Muscle layer of duodenum (tissue), 2 donors: ENCODE measurements around the gene TPPP2.
"Not testable (repeated sequence)": the region's sequence is repeated elsewhere in the genome, so short reads cannot be mapped to it uniquely, and the experiment has no call there.

Experiments used
- H3K27ac ChIP-seq: one replicate; pipeline ENCODE4 v1.7.0; 2013; ENCODE audit warnings: mild to moderate bottlenecking, low read length
- H3K27me3 ChIP-seq: one replicate; pipeline ENCODE4 v1.7.0; 2013; ENCODE audit warnings: low read depth, mild to moderate bottlenecking, control low read depth, low read length
- H3K36me3 ChIP-seq, 2 donors: one replicate each; pipeline ENCODE4 v1.7.0; 2013; ENCODE audit warnings: low read length in 2 of 2, control low read depth in 1 of 2, mild to moderate bottlenecking in 1 of 2; ENCODE audit not compliant: insufficient read depth in 2 of 2, control insufficient read depth in 1 of 2
- H3K4me1 ChIP-seq, 2 donors: one replicate each; pipeline ENCODE4 v1.7.0; 2013; ENCODE audit warnings: low read length in 2 of 2, mild to moderate bottlenecking in 2 of 2, control low read depth in 1 of 2, moderate library complexity in 1 of 2; ENCODE audit not compliant: insufficient read depth in 2 of 2, control insufficient read depth in 1 of 2
- H3K4me3 ChIP-seq, 2 donors: one replicate each; pipeline ENCODE4 v1.7.0; 2013; ENCODE audit warnings: low read length in 2 of 2, low read depth in 1 of 2, mild to moderate bottlenecking in 1 of 2
- H3K9me3 ChIP-seq, 2 donors: one replicate each; pipeline ENCODE4 v1.7.0; 2013; ENCODE audit warnings: low read length in 2 of 2, control low read depth in 1 of 2, mild to moderate bottlenecking in 1 of 2; ENCODE audit not compliant: control insufficient read depth in 1 of 2
- donor health status: healthy.

Gene TPPP2

DNA sequence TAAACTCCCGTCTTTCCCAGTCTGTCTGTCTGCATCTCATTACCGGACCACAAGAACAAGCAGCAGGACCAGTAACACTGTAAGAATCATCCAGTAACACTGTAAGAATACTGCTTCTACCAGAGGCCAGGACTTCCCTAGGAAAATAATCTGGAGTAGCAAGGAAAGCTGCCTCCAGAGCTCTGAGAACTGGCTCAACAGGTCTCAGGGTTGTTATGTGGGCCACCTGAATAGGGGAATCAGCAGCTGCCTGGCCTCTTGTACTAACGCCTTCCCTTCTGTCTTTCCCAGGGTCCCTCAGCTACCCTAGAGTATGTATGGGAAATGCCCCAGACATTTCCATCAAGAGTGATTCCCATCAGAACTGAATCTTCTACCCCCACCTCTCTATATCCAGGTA, 31.9 kb upstream of the TPPP2 start:
- no peaks in the 10 kb centered on the region for H3K9me3 ChIP-seq
- no peaks in the 10 kb centered on the region for H3K4me1 ChIP-seq
- no peaks in the 10 kb centered on the region for H3K27me3 ChIP-seq
- peaks cover 31 to 40% of the 10 kb centered on the region in 2 donors for H3K36me3 ChIP-seq
- H3K4me3 ChIP-seq = no peak overlapping the region
- no peak overlapping the region for H3K27ac ChIP-seq

DNA sequence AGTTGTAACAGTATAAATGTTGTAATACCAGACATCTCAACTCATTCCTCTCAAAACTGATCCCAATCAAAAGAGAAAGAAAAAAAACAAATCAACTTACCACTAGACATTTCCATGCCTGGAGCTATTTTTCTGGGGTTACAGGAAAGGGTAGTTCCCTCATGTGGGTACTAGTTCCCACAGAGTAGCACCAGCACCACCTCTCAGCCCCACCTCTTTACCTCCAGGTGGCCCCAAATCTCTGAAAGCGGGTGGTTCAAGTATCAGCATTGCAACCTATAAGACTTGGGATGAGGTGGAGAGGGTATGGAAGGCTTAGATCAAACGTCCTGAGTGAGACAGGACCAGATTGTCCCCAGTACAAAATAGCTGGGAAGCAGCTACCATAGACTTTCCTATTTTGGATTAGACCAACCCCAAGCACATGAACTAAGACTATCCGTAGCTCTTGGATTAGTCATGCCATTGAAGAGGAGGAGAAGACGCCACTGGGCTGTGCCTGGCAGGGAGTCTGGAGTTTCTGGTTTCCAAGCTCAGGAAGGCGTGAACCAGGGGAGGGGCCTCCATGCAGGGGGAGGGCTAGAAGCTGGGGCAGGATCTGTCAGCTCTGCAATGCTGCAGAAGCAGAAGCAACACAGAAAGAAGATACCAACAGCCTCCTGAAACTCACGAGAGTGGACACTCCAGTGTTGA, 31.2 kb upstream of the TPPP2 start, which contains the start of gene SLC39A2:
Gene SLC39A2 (plus strand): TSS at position 620 of the 693 bp plus-strand sequence. CDS start 154 bp downstream, outside the sequence.
- Histone ChIP-seq H3K27me3 (no peaks in the 10 kb centered on the region), H3K9me3 (no peaks in the 10 kb centered on the region), H3K27ac (no peak within 1 kb of the TSS), H3K4me3 (no peak within 1 kb of the TSS), H3K4me1 (no peaks in the 10 kb centered on the region), H3K36me3 (peaks cover 29 to 33% of the 10 kb centered on the region in 2 donors)

DNA sequence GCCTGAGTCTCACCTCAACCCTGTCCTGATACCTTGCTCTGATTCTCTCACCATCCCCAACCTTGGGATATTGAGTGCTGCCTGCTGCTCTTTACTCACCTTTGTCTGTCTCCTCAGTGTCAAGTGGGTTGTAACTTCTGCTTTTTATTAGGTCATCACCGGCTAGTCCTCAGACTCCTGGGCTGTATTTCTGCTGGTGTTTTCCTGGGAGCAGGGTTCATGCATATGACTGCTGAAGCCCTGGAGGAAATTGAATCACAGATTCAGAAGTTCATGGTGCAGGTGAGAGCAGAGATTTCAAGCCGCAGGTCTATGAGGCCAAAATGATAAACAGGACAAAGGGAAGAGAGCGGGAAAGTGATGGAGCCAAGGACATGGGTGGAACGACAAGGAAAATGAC, 30.4 kb upstream of the TPPP2 start:
- Histone ChIP-seq H3K36me3 (peaks cover 21 to 25% of the 10 kb centered on the region in 2 donors), H3K4me3 (no peak overlapping the region), H3K27ac (no peak overlapping the region), H3K4me1 (no peaks in the 10 kb centered on the region), H3K9me3 (no peaks in the 10 kb centered on the region), H3K27me3 (no peaks in the 10 kb centered on the region)

DNA sequence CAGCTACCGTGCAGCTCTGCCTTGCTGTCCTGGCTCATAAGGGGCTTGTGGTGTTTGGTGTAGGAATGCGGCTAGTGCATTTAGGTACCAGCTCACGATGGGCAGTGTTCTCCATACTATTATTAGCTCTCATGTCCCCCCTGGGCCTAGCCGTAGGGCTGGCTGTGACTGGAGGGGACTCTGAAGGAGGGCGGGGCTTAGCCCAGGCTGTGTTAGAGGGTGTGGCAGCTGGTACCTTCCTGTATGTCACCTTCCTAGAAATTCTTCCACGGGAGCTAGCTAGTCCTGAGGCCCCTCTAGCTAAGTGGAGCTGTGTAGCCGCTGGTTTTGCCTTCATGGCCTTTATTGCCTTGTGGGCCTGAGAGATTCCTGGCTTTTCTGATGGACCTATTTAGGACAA, 28.8 kb upstream of the TPPP2 start:
- Histone ChIP-seq H3K4me1 (no peaks in the 10 kb centered on the region), H3K9me3 (no peaks in the 10 kb centered on the region), H3K4me3 (no peak overlapping the region), H3K27ac (no peak overlapping the region), H3K36me3 (peaks cover 5 to 9% of the 10 kb centered on the region in 2 donors), H3K27me3 (no peaks in the 10 kb centered on the region)

DNA sequence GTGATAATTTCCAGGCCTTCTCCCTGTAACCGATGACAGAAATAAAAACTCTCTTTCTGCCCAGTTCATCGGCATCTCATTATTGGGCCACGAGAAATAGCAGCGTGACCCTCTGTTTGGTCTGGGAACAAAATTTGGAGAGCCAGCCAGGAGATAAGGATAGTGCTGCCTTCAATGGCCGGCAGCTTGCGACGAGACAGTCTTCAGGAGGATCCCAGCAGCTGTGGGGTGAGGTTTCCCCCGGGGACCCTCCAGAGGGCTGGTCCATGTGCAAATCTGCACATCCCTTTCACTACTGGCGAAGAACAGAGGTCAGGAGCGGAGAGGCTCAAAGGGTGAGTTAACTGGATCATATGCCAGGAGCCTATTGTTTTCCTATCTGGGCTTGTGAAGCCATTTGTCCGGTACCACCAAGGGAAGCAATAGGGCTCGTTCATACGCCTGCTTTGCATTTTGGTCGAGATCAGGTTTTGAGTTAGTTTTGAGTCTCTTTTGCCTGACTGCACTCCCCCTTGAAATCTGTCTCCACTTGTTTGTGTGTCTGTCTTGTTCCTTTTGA, 26.1 kb upstream of the TPPP2 start:
- H3K4me1 ChIP-seq = no peaks in the 10 kb centered on the region
- no peaks in the 10 kb centered on the region for H3K27me3 ChIP-seq
- H3K9me3 ChIP-seq = no peaks in the 10 kb centered on the region
- H3K36me3 ChIP-seq = no peaks in the 10 kb centered on the region
- H3K27ac ChIP-seq = no peak overlapping the region
- H3K4me3 ChIP-seq = no peak overlapping the region

DNA sequence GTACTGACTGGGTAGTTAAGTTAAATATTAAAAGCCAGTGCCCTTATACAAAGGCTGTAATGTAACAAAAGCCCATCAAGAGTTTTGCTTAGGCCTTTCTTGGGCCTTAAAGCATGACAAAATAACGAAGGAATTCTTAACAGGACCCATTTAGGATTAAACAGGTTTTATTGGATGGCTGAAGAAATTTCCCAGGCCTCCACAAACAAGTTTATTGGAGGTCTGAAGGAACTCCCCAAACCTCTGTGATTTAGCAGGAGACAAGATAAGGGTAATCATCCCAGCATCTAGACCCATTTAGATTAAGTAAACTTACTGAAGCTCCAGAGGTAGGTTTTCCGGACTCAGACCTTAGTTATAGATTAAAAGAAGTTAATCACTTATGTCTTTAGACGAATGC, 20.3 kb upstream of the TPPP2 start:
- H3K4me1 ChIP-seq, H3K27me3 ChIP-seq, H3K36me3 ChIP-seq, H3K9me3 ChIP-seq, H3K27ac ChIP-seq, H3K4me3 ChIP-seq: not testable (repeated sequence)

DNA sequence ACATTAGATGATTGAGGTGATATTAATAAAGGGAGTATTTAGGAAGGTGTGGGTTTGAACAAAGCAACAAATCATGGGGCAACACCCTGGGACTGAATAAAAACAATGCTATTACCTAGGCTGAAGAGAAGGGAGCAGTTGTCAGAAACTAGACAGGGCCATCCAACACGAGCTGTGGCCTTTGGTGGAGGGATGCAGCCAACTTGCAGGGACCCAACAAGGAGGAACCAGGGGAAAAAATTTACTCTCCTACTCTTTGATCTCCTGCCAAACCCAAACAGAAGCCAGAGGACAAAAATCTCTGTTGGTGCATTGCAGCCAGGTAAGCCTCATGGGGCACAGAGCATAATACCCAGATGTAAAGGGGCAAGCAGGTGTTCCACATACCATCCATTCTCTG, 18.9 kb upstream of the TPPP2 start:
- H3K4me1 ChIP-seq = peaks cover 0 to 8% of the 10 kb centered on the region in 2 donors
- no peaks in the 10 kb centered on the region for H3K36me3 ChIP-seq
- H3K9me3 ChIP-seq = no peaks in the 10 kb centered on the region
- H3K27me3 ChIP-seq = no peaks in the 10 kb centered on the region
- no peak overlapping the region for H3K27ac ChIP-seq
- H3K4me3 ChIP-seq = no peak overlapping the region

DNA sequence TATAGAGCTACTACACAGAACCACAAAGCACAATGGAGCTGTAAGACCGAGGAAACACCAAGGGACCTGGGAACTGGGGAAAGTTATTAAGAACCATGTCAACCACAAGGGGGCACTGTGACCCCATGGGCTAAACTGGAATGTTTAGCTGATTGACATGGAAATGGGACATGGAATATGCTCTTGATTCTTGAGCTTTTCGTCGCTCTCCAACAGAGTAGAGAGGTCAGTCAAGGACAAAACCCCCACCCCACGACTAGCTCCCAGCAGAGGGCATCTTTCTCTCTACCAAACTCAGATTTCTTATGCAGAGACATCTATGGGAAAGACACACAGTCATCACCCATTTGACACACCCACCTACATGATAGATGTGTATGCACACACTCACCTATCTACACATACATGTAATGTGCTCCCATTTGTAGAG, 15.2 kb upstream of the TPPP2 start:
- Histone ChIP-seq H3K4me3 (no peak overlapping the region), H3K4me1 (peaks cover 0 to 13% of the 10 kb centered on the region in 2 donors), H3K27me3 (no peaks in the 10 kb centered on the region), H3K27ac (no peak overlapping the region), H3K36me3 (peaks cover 24 to 29% of the 10 kb centered on the region in 2 donors), H3K9me3 (no peaks in the 10 kb centered on the region)

DNA sequence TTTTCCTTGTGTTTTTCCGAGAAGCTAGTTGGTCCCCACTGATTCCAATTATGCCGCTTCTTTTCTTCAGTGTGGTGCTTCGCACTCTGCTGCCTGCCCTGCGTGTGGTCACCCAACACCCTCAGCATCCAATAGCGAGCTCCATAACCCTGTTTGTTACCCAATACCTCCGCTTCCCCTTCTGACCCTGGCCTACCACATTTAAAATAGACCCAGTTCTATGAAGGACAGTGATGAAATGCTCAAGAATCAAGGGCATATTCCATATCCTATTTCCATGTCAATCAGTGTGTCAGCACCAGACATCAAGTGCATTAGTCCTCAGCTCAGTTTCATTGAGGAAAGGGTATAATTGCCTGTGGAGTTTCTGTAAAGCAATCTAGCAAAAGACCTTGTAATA, 14.7 kb upstream of the TPPP2 start:
- H3K4me3 ChIP-seq = no peak overlapping the region
- no peaks in the 10 kb centered on the region for H3K27me3 ChIP-seq
- no peaks in the 10 kb centered on the region for H3K9me3 ChIP-seq
- no peak overlapping the region for H3K27ac ChIP-seq
- peaks cover 0 to 13% of the 10 kb centered on the region in 2 donors for H3K4me1 ChIP-seq
- H3K36me3 ChIP-seq = peaks cover 27 to 32% of the 10 kb centered on the region in 2 donors

DNA sequence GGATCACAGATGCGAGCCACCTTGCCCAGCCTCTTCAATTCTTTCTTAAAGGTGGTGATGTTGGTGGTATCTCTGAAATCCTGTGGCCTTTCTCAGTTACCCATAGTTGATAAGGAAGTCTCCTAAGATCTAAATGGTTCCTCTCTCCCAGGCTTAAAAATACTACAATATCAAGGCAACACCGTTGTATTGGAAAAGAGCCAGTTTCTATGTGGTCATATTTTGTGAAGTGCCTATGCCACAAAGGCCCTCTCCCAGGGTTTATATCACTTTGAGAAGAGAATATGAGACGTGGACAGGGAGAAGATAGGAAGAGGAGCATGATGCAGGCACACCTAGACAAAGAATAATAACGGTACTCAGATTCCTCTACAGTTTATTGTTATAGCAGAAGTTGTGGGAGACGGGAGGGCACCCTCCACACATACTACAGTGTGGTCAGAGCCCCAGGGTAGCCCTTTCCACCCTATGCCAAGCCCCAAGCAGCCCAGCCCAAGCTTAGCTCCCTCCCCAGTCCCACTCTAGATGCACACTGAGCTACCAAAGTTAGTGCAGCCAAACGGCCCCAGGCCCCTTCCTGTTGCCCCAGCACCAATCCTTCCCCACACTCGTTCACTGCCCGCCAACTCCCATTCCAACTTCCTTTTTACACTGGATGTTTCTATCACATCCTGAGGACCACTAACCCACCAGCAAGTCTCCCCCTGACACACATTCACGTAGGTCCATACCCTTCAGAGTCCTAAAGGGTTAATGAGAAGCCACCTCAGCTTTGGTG, 13.4 kb upstream of the TPPP2 start:
- Histone ChIP-seq H3K27ac (no peak overlapping the region), H3K4me3 (no peak overlapping the region), H3K9me3 (no peaks in the 10 kb centered on the region), H3K27me3 (no peaks in the 10 kb centered on the region), H3K36me3 (peaks cover 33 to 38% of the 10 kb centered on the region in 2 donors), H3K4me1 (peaks cover 0 to 13% of the 10 kb centered on the region in 2 donors)

DNA sequence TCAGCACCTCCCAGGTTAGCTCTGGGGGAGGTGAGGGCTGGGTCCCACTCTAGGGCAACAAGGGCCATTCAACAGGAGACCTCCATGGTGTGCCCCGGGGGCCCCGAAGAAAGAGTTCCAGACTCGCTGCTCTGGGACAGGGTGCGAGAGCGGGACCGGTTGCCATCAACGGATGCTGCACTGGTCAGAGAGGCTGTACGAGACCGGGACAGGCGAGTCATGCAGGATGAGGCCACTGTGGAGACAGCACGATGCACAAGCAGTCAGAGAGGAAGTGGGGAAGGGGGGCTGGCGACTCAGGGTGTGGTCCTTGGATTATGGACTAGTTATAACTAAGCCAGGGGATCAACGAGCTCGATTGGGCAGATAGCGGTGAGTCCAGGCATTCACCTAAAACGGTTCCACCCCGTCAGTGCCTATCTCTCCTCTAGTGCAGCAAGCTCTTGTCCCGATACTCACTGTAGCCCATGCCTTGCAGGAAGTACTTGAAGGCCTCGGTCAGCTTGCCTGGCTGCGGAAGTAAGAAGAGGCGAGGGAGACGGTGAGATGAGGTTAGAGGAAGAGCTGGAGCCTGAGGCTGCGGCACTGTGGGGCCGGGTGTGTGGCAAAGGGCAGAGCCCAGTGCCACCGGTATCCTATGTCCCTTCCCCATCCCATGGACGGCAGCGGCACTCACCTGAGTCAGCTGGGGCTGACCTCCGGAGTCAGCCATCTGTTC, 12.3 kb upstream of the TPPP2 start:
- Histone ChIP-seq H3K36me3 (peaks cover 33 to 39% of the 10 kb centered on the region in 2 donors), H3K4me3 (no peak overlapping the region), H3K27me3 (no peaks in the 10 kb centered on the region), H3K9me3 (no peaks in the 10 kb centered on the region), H3K4me1 (peaks cover 0 to 21% of the 10 kb centered on the region in 2 donors), H3K27ac (no peak overlapping the region)
